ENCODE measurements around the gene ACTL10.

The ACTL10 gene

DNA sequence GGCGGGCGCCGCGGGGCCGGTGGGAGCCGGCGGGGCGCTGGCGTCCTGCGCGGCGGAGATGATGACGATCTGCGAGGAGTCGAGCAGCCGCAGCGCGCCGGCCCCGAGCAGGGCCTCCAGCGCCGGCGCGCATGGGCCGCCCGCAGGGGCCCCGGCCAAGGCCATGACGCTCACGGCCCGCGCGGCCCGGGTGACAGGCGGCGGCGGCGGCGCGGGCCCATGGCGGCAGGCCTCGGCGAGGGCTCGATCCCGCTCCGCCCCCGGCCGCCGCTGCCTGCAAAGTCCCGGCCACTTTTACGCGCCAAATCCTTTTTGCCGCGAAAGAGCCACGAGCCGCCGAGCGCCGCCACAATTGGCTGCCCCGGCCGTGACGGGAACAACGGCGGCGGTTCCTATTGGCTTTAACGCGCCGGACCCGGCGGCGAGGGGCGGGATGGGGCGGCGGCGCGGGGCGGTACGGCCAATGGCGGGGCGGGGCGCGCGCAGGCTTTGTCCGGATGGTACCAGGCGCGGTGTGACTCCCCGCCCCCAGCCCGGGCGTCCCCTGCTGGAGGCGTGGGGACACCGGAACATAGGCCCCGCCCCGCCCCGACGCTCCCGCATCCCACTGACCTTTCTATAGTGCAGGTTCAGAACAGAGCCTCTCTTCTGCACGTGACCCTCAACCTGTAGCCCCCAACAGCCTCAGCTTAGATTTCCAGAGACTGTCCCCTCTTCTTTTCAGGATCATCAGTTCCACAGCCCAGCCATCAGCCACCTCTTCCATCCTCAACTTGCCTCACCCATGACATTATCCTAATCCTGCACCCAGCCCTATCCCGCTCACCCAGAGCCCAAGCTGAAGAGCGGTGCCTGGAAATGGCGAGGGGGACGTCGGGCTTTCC lies 19.6 kb downstream of the ACTL10 start, which contains the start of gene E2F1:
Gene E2F1 (minus strand): TSS at position 286 of the 884 bp plus-strand sequence. CDS start 121 bp downstream, at position 165.
- POLR2A ChIA-PET, result interaction anchor here (0.7 to 3.3 kb wide), 4 partner anchors 11 to 44 kb away, joined by 3 to 10 read pairs (median 6); partner anchors contain the start of gene ACTL10
- Histone ChIP-seq H3K4me3 (ENCODE audit: low read depth, low read length) (peak within 1 kb of the TSS; percentile 62), H3K9me3 (ENCODE audit: control insufficient read depth, insufficient read depth, low read depth, low read length) (no peaks in the 10 kb centered on the region), H3K36me3 (ENCODE audit: control insufficient read depth in 2 of 2, insufficient read depth in 1 of 2, low read length in 2 of 2) (peaks cover 0 to 29% of the 10 kb centered on the region in 2 experiments; a peak in 1 of 3 replicates), H3K4me1 (ENCODE audit: control insufficient read depth, insufficient read depth, low read length) (peaks cover 8% of the 10 kb centered on the region), H3K27ac (ENCODE audit: extremely low read depth, low read depth, low read length) (peak within 1 kb of the TSS; percentile 95)
- CTCF ChIA-PET, result interaction anchor here (0.6 to 1.3 kb wide), 3 partner anchors 20 to 1469 kb away, joined by 3 to 5 read pairs (median 4); partner anchors contain the start of genes ACTL10 and ZNF341
- TF ChIP-seq ZNF629 (tag by site-specific recombination; IDR thresholded peaks at IDR 0.05) (0 out of 2 replicates have a peak, but pooled peaks have one; percentile 31), ZNF600 (tag by site-specific recombination; IDR thresholded peaks at IDR 0.05) (peak; percentile 98), ZNF391 (tag by site-specific recombination; IDR thresholded peaks at IDR 0.05; ENCODE audit: borderline replicate concordance, low read depth) (0 out of 2 replicates have a peak, but pooled peaks have one; percentile 13), ZNF664 (tag by site-specific recombination; IDR thresholded peaks at IDR 0.05) (no peak), ZNF610 (tag by site-specific recombination; IDR thresholded peaks at IDR 0.05; ENCODE audit: borderline replicate concordance) (peak; percentile 65; the same call in 1 of the 2 replicates), SP2 (tag by site-specific recombination; IDR thresholded peaks at IDR 0.05) (peak; percentile 90), MEIS1 (CRISPR knock-in tag; IDR thresholded peaks at IDR 0.05; ENCODE audit: borderline replicate concordance) (0 out of 2 replicates have a peak, but pooled peaks have one; percentile 33), SP3 (tag by site-specific recombination; IDR thresholded peaks at IDR 0.05) (peak; percentile 88), ZNF423 (tag by site-specific recombination; IDR thresholded peaks at IDR 0.05) (no peak), ZFHX2 (tag by site-specific recombination; conservative IDR thresholded peaks at IDR 0.05) (peak; percentile 57), KLF9 (tag by site-specific recombination; IDR thresholded peaks at IDR 0.05; ENCODE audit: low read depth) (peak; percentile 45; the same call in 1 of the 2 replicates), ZNF133 (tag by site-specific recombination; IDR thresholded peaks at IDR 0.05) (no peak), KLF10 (tag by site-specific recombination; IDR thresholded peaks at IDR 0.05) (peak; percentile 56; the same call in 1 of the 2 replicates), ZBTB1 (tag by site-specific recombination; IDR thresholded peaks at IDR 0.05) (peak; percentile 50; the same call in 1 of the 2 replicates), GLIS2 (tag by site-specific recombination; IDR thresholded peaks at IDR 0.05) (peak; percentile 37; the same call in 1 of the 2 replicates), ZSCAN16 (tag by site-specific recombination; IDR thresholded peaks at IDR 0.05) (0 out of 2 replicates have a peak, but pooled peaks have one; percentile 60), ZNF473 (tag by site-specific recombination; IDR thresholded peaks at IDR 0.05) (no peak), SCRT1 (tag by site-specific recombination; IDR thresholded peaks at IDR 0.05; ENCODE audit: borderline replicate concordance) (peak; percentile 82), EGR2 (tag by site-specific recombination; IDR thresholded peaks at IDR 0.05; ENCODE audit: low read depth) (peak; percentile 60)
- TF ChIP-seq, protein P1, sequence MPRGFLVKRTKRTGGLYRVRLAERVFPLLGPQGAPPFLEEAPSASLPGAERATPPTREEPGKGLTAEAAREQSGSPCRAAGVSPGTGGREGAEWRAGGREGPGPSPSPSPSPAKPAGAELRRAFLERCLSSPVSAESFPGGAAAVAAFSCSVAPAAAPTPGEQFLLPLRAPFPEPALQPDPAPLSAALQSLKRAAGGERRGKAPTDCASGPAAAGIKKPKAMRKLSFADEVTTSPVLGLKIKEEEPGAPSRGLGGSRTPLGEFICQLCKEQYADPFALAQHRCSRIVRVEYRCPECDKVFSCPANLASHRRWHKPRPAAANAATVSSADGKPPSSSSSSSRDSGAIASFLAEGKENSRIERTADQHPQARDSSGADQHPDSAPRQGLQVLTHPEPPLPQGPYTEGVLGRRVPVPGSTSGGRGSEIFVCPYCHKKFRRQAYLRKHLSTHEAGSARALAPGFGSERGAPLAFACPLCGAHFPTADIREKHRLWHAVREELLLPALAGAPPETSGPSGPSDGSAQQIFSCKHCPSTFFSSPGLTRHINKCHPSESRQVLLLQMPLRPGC (tag by site-specific recombination; IDR thresholded peaks at IDR 0.05), result no peak
- TF ChIP-seq, protein P2, sequence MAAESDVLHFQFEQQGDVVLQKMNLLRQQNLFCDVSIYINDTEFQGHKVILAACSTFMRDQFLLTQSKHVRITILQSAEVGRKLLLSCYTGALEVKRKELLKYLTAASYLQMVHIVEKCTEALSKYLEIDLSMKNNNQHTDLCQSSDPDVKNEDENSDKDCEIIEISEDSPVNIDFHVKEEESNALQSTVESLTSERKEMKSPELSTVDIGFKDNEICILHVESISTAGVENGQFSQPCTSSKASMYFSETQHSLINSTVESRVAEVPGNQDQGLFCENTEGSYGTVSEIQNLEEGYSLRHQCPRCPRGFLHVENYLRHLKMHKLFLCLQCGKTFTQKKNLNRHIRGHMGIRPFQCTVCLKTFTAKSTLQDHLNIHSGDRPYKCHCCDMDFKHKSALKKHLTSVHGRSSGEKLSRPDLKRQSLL (tag by site-specific recombination; IDR thresholded peaks at IDR 0.05), result peak; percentile 7; the same call in 1 of the 2 replicates
- TF ChIP-seq, protein P3, sequence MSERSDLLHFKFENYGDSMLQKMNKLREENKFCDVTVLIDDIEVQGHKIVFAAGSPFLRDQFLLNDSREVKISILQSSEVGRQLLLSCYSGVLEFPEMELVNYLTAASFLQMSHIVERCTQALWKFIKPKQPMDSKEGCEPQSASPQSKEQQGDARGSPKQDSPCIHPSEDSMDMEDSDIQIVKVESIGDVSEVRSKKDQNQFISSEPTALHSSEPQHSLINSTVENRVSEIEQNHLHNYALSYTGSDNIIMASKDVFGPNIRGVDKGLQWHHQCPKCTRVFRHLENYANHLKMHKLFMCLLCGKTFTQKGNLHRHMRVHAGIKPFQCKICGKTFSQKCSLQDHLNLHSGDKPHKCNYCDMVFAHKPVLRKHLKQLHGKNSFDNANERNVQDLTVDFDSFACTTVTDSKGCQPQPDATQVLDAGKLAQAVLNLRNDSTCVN (tag by site-specific recombination; optimal IDR thresholded peaks at IDR 0.05), result peak; percentile 74
- TF ChIP-seq, protein P4, sequence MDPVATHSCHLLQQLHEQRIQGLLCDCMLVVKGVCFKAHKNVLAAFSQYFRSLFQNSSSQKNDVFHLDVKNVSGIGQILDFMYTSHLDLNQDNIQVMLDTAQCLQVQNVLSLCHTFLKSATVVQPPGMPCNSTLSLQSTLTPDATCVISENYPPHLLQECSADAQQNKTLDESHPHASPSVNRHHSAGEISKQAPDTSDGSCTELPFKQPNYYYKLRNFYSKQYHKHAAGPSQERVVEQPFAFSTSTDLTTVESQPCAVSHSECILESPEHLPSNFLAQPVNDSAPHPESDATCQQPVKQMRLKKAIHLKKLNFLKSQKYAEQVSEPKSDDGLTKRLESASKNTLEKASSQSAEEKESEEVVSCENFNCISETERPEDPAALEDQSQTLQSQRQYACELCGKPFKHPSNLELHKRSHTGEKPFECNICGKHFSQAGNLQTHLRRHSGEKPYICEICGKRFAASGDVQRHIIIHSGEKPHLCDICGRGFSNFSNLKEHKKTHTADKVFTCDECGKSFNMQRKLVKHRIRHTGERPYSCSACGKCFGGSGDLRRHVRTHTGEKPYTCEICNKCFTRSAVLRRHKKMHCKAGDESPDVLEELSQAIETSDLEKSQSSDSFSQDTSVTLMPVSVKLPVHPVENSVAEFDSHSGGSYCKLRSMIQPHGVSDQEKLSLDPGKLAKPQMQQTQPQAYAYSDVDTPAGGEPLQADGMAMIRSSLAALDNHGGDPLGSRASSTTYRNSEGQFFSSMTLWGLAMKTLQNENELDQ (tag by site-specific recombination; IDR thresholded peaks at IDR 0.05; ENCODE audit: low read depth), result no peak
- TF ChIP-seq, protein P5, sequence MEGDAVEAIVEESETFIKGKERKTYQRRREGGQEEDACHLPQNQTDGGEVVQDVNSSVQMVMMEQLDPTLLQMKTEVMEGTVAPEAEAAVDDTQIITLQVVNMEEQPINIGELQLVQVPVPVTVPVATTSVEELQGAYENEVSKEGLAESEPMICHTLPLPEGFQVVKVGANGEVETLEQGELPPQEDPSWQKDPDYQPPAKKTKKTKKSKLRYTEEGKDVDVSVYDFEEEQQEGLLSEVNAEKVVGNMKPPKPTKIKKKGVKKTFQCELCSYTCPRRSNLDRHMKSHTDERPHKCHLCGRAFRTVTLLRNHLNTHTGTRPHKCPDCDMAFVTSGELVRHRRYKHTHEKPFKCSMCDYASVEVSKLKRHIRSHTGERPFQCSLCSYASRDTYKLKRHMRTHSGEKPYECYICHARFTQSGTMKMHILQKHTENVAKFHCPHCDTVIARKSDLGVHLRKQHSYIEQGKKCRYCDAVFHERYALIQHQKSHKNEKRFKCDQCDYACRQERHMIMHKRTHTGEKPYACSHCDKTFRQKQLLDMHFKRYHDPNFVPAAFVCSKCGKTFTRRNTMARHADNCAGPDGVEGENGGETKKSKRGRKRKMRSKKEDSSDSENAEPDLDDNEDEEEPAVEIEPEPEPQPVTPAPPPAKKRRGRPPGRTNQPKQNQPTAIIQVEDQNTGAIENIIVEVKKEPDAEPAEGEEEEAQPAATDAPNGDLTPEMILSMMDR (tag by site-specific recombination; IDR thresholded peaks at IDR 0.05), result peak; percentile 69; the same call in 1 of the 2 replicates
- TF ChIP-seq, protein P6, sequence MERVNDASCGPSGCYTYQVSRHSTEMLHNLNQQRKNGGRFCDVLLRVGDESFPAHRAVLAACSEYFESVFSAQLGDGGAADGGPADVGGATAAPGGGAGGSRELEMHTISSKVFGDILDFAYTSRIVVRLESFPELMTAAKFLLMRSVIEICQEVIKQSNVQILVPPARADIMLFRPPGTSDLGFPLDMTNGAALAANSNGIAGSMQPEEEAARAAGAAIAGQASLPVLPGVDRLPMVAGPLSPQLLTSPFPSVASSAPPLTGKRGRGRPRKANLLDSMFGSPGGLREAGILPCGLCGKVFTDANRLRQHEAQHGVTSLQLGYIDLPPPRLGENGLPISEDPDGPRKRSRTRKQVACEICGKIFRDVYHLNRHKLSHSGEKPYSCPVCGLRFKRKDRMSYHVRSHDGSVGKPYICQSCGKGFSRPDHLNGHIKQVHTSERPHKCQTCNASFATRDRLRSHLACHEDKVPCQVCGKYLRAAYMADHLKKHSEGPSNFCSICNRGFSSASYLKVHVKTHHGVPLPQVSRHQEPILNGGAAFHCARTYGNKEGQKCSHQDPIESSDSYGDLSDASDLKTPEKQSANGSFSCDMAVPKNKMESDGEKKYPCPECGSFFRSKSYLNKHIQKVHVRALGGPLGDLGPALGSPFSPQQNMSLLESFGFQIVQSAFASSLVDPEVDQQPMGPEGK (tag by site-specific recombination; IDR thresholded peaks at IDR 0.05), result peak; percentile 71
